HEK293 (cell line): ENCODE measurements around the gene CTR9.
A peak's percentile ranks its signal among the peaks of the same experiment; 100 is the strongest.

Source experiments
- CTCF ChIA-PET: fragments of 350-600 bp; formaldehyde crosslinking; extraction: SDS; loops from one replicate; lab custom pipeline; 2021; ENCODE audit warnings: antibody characterized with exemption; lab: Yijun Ruan, JAX
- POLR2A ChIA-PET: fragments of 300-600 bp; formaldehyde crosslinking; extraction: SDS; loops from one replicate; lab custom pipeline; 2020; ENCODE audit warnings: antibody characterized with exemption, inconsistent platforms; lab: Yijun Ruan, JAX
- H3K27ac ChIP-seq: fragments of 200-500 bp; sonication (Bioruptor generic); 2 replicates; pipeline ENCODE4 v1.5.1; 2014; ENCODE audit warnings: low read depth, low read length, control low read depth, inconsistent platforms; ENCODE audit errors: extremely low read depth
- H3K36me3 ChIP-seq, 2 experiments: fragments of 200-500 bp in 1 of 2; sonication (Bioruptor generic) in 1 of 2; 1 replicate in 1 of 2; 2 replicates in 1 of 2; pipeline ENCODE4 v1.5.1; 2014 to 2017; ENCODE audit warnings: inconsistent platforms in 2 of 2, low read length in 2 of 2; ENCODE audit not compliant: control insufficient read depth in 2 of 2, insufficient read depth in 1 of 2
- H3K4me1 ChIP-seq: fragments of 200-500 bp; sonication (Bioruptor generic); 2 replicates; pipeline ENCODE4 v1.5.1; 2014; ENCODE audit warnings: mild to moderate bottlenecking, low read length, inconsistent platforms; ENCODE audit not compliant: control insufficient read depth, insufficient read depth
- H3K4me3 ChIP-seq: 2 replicates; pipeline ENCODE4 v1.5.1; 2011; ENCODE audit warnings: low read depth, mild to moderate bottlenecking, control low read depth, low read length, moderate library complexity
- H3K9me3 ChIP-seq: fragments of 200-500 bp; sonication (Bioruptor generic); 2 replicates; pipeline ENCODE4 v1.5.1; 2014; ENCODE audit warnings: low read depth, low read length, inconsistent platforms; ENCODE audit not compliant: control insufficient read depth, insufficient read depth
- CTCF ChIP-seq: fragments of 450-650 bp; formaldehyde crosslinking; IDR thresholded peaks from 2 replicates; pipeline ENCODE4 v1.5.1; 2016; ENCODE audit warnings: missing biosample characterization, missing genetic modification characterization
- EGR2 ChIP-seq: fragments of 450-650 bp; formaldehyde crosslinking; IDR thresholded peaks from 2 replicates; pipeline ENCODE4 v1.5.1; 2016; ENCODE audit warnings: low read depth, missing biosample characterization, missing genetic modification characterization
- GLIS2 ChIP-seq: fragments of 450-650 bp; formaldehyde crosslinking; IDR thresholded peaks from 2 replicates; pipeline ENCODE4 v1.5.1; 2016; ENCODE audit warnings: missing biosample characterization, missing genetic modification characterization
- HOXD13 ChIP-seq: sonication (generic); formaldehyde crosslinking; IDR thresholded peaks from 2 replicates; pipeline ENCODE4 v1.8.0; 2022; ENCODE audit warnings: missing genetic modification reagents, borderline replicate concordance
- KLF17 ChIP-seq: fragments of 450-650 bp; formaldehyde crosslinking; IDR thresholded peaks from 2 replicates; pipeline ENCODE4 v1.5.1; 2016; ENCODE audit warnings: missing biosample characterization, missing genetic modification characterization
- KLF7 ChIP-seq: fragments of 450-650 bp; formaldehyde crosslinking; IDR thresholded peaks from 2 replicates; pipeline ENCODE4 v1.5.1; 2016; ENCODE audit warnings: missing biosample characterization, missing genetic modification characterization, borderline replicate concordance
- PRDM4 ChIP-seq: fragments of 450-650 bp; formaldehyde crosslinking; IDR thresholded peaks from 2 replicates; pipeline ENCODE4 v1.5.1; 2017; ENCODE audit warnings: missing biosample characterization, missing genetic modification characterization
- TRIM28 ChIP-seq: IDR thresholded peaks from 2 replicates; pipeline ENCODE4 v1.6.1; 2011; ENCODE audit warnings: low read length, control low read depth, borderline replicate concordance
- ZFP37 ChIP-seq: fragments of 450-650 bp; formaldehyde crosslinking; IDR thresholded peaks from 2 replicates; pipeline ENCODE4 v1.5.1; 2016; ENCODE audit warnings: missing biosample characterization, missing genetic modification characterization
- ZNF114 ChIP-seq: fragments of 450-650 bp; formaldehyde crosslinking; IDR thresholded peaks from 2 replicates; pipeline ENCODE4 v1.5.0; 2017; ENCODE audit warnings: missing biosample characterization, missing genetic modification characterization
- ZNF169 ChIP-seq: fragments of 450-650 bp; formaldehyde crosslinking; IDR thresholded peaks from 2 replicates; pipeline ENCODE4 v1.5.1; 2016; ENCODE audit warnings: missing biosample characterization, missing genetic modification characterization
- ZNF324 ChIP-seq: fragments of 450-650 bp; formaldehyde crosslinking; IDR thresholded peaks from 2 replicates; pipeline ENCODE4 v1.5.1; 2016; ENCODE audit warnings: missing biosample characterization, missing genetic modification characterization
- ZNF350 ChIP-seq: fragments of 450-650 bp; formaldehyde crosslinking; IDR thresholded peaks from 2 replicates; pipeline ENCODE4 v1.5.0; 2017; ENCODE audit warnings: missing biosample characterization, mild to moderate bottlenecking, missing genetic modification characterization
- ZNF513 ChIP-seq: fragments of 450-650 bp; IDR thresholded peaks from 2 replicates; pipeline ENCODE4 v1.5.1; 2018; ENCODE audit warnings: missing biosample characterization, missing genetic modification characterization
- ZNF645 ChIP-seq: fragments of 450-650 bp; formaldehyde crosslinking; IDR thresholded peaks from 2 replicates; pipeline ENCODE4; 2016; ENCODE audit warnings: missing biosample characterization, missing genetic modification characterization
- ZNF692 ChIP-seq: fragments of 450-650 bp; formaldehyde crosslinking; IDR thresholded peaks from 2 replicates; pipeline ENCODE4 v1.5.1; 2016; ENCODE audit warnings: missing biosample characterization, missing genetic modification characterization
- ZNF707 ChIP-seq: fragments of 450-650 bp; formaldehyde crosslinking; IDR thresholded peaks from 2 replicates; pipeline ENCODE4 v1.5.1; 2016; ENCODE audit warnings: missing biosample characterization, missing genetic modification characterization
- ZSCAN18 ChIP-seq: fragments of 450-650 bp; formaldehyde crosslinking; IDR thresholded peaks from 2 replicates; pipeline ENCODE4 v1.5.1; 2016; ENCODE audit warnings: missing biosample characterization, missing genetic modification characterization
- ZSCAN30 ChIP-seq: fragments of 450-650 bp; IDR thresholded peaks from 2 replicates; pipeline ENCODE4 v1.5.1; 2018; ENCODE audit warnings: missing biosample characterization, mild to moderate bottlenecking, missing genetic modification characterization, moderate library complexity

The CTR9 gene

GRCh38 chr11:10742460-10743208, 8.4 kb upstream of the CTR9 start:
- no peaks in the 10 kb centered on the region for H3K4me1 ChIP-seq
- TF ChIP-seq CTCF (no peak), TRIM28 (peak; percentile 72; the same call in 1 of the 2 replicates)
- CTCF ChIA-PET, result interaction anchor here (0.6 to 1.0 kb wide), 2 partner anchors 118 to 378 kb away, joined by 3 to 4 read pairs; no protein-coding TSS in a partner anchor
- no peaks in the 10 kb centered on the region for H3K36me3 ChIP-seq
- no peak overlapping the region for H3K27ac ChIP-seq
- POLR2A ChIA-PET, result no interaction called here
- H3K4me3 ChIP-seq, result no peak overlapping the region
- no peaks in the 10 kb centered on the region for H3K9me3 ChIP-seq

- ChIA-PET CTCF (no interaction called here), POLR2A (no interaction called here)
- no peak for TF ChIP-seq GLIS2
- TF ChIP-seq ZNF707, result no peak
- no peak for TF ChIP-seq ZNF324
- no peak for TF ChIP-seq ZNF350 (tag by site-specific recombination)
- no peak for TF ChIP-seq HOXD13 (CRISPR knock-in tag)
These were observed 7.6 kb upstream of the CTR9 start for GRCh38 chr11:10743354-10744000.

GRCh38 chr11:10744206-10744605, 6.8 kb upstream of the CTR9 start:
- no peaks in the 10 kb centered on the region for H3K9me3 ChIP-seq
- H3K36me3 ChIP-seq, result no peaks in the 10 kb centered on the region
- ChIA-PET CTCF (no interaction called here), POLR2A (no interaction called here)
- no peak overlapping the region for H3K4me3 ChIP-seq
- no peak overlapping the region for H3K27ac ChIP-seq
- no peaks in the 10 kb centered on the region for H3K4me1 ChIP-seq
- TF ChIP-seq ZSCAN30 (tag by site-specific recombination) (no peak), ZSCAN18 (tag by site-specific recombination) (no peak), ZNF169 (tag by site-specific recombination) (no peak), ZNF350 (tag by site-specific recombination) (no peak), ZNF645 (no peak), ZNF114 (tag by site-specific recombination) (no peak), KLF17 (no peak), ZNF513 (tag by site-specific recombination) (no peak), PRDM4 (tag by site-specific recombination) (no peak), KLF7 (no peak), ZNF692 (tag by site-specific recombination) (no peak), ZFP37 (tag by site-specific recombination) (no peak), EGR2 (tag by site-specific recombination) (no peak)

More at GRCh38 chr11:10743354-10744000, 7.6 kb upstream of the CTR9 start:
- no peaks in the 10 kb centered on the region for H3K4me1 ChIP-seq
- no peaks in the 10 kb centered on the region for H3K9me3 ChIP-seq
- H3K36me3 ChIP-seq, result no peaks in the 10 kb centered on the region
- no peak overlapping the region for H3K4me3 ChIP-seq
- no peak overlapping the region for H3K27ac ChIP-seq
